HUES64 (cell line): ENCODE data around the gene OR13J1.

Experiments used
- H3K27ac ChIP-seq: 2 replicates; pipeline ENCODE4 v1.7.0; 2013; ENCODE audit warnings: low read depth, low read length, inconsistent platforms
- H3K27me3 ChIP-seq: 2 replicates; pipeline ENCODE4 v1.6.1; 2013; ENCODE audit warnings: mild to moderate bottlenecking, low read length; ENCODE audit not compliant: insufficient read depth
- H3K36me3 ChIP-seq: 2 replicates; pipeline ENCODE4 v1.6.1; 2013; ENCODE audit warnings: mild to moderate bottlenecking, low read length; ENCODE audit not compliant: insufficient read depth
- H3K4me1 ChIP-seq: 2 replicates; pipeline ENCODE4 v1.6.1; 2013; ENCODE audit warnings: mild to moderate bottlenecking, low read length, moderate library complexity; ENCODE audit not compliant: insufficient read depth
- H3K4me3 ChIP-seq: 2 replicates; pipeline ENCODE4 v1.5.1; 2013; ENCODE audit warnings: mild to moderate bottlenecking, low read length, moderate library complexity
- H3K9ac ChIP-seq: 2 replicates; pipeline ENCODE4 v1.6.1; 2013; ENCODE audit warnings: mild to moderate bottlenecking, low read depth, low read length
- H3K9me3 ChIP-seq: 2 replicates; pipeline ENCODE4 v1.6.1; 2013; ENCODE audit warnings: low read depth, low read length; ENCODE audit not compliant: insufficient read depth
- WGBS: fragments of 150-250, 120-280 bp; methylation state at CpG from one replicate; pipeline ENCODE4 v1.1.7; 2013; ENCODE audit warnings: missing lambda C conversion rate; 5-methylcytosine and 5-hydroxymethylcytosine counted together

The OR13J1 gene

GRCh38 chr9:35828716-35829083, 41.5 kb downstream of the OR13J1 start, which contains the start of gene FAM221B:
Gene FAM221B, minus strand, starts transcription at chr9:35828732. Its CDS starts 2,571 bp downstream, at chr9:35826161.
- Histone ChIP-seq H3K4me3 (peak within 1 kb of the TSS; percentile 70), H3K27ac (no peak within 1 kb of the TSS; the same call in 1 of the 2 replicates), H3K27me3 (no peaks in the 10 kb centered on the region), H3K36me3 (no peaks in the 10 kb centered on the region), H3K9me3 (no peaks in the 10 kb centered on the region), H3K4me1 (peaks cover 2% of the 10 kb centered on the region; the same call in 1 of the 2 replicates), H3K9ac (peak within 1 kb of the TSS; percentile 43)
- 5% methylated on average over 21 of the region's 21 CpGs for WGBS

DNA sequence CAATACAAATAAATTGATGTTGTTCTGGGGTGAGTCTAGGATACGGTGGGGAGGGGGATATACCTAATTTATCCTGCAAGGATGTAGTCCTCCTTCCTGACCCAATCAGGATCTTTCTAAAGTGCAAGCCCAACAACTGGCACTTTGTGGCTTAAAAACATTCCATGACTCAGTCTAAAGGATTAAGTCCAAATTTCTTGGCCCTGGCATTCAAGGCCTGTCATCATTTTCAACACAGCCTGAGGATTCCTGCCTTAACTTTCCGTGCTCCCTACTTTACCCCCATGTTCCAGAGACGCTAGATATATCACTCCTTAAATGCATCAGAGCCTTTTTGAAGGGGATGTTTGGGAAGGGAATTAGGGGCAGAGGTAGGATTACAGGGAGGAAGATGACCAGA, 42.7 kb downstream of the OR13J1 start:
- H3K4me3 ChIP-seq, result no peak overlapping the region
- no peak overlapping the region for H3K9ac ChIP-seq
- WGBS, result 97% methylated on average over 2 of the region's 3 CpGs
- H3K27ac ChIP-seq, result no peak overlapping the region
- no peaks in the 10 kb centered on the region for H3K36me3 ChIP-seq
- H3K9me3 ChIP-seq, result no peaks in the 10 kb centered on the region
- H3K4me1 ChIP-seq, result peaks cover 11% of the 10 kb centered on the region
- no peaks in the 10 kb centered on the region for H3K27me3 ChIP-seq

- Histone ChIP-seq H3K9ac (no peak overlapping the region), H3K27ac (no peak overlapping the region), H3K9me3 (no peaks in the 10 kb centered on the region), H3K4me1 (peaks cover 11% of the 10 kb centered on the region), H3K27me3 (no peaks in the 10 kb centered on the region), H3K4me3 (no peak overlapping the region), H3K36me3 (no peaks in the 10 kb centered on the region)
- WGBS, result 60% methylated on average over 4 of the region's 4 CpGs
Observed at GRCh38 chr9:35826071-35826701, 44.0 kb downstream of the OR13J1 start.

GRCh38 chr9:35822926-35823325, 47.3 kb downstream of the OR13J1 start:
- H3K36me3 ChIP-seq, result no peaks in the 10 kb centered on the region
- H3K4me3 ChIP-seq, result no peak overlapping the region
- no peak overlapping the region for H3K27ac ChIP-seq
- H3K9ac ChIP-seq, result no peak overlapping the region
- no peaks in the 10 kb centered on the region for H3K27me3 ChIP-seq
- H3K9me3 ChIP-seq, result no peaks in the 10 kb centered on the region
- peaks cover 9% of the 10 kb centered on the region for H3K4me1 ChIP-seq

GRCh38 chr9:35820076-35820475, 50.1 kb downstream of the OR13J1 start:
- Histone ChIP-seq H3K9ac (no peak overlapping the region), H3K27ac (no peak overlapping the region)

More at GRCh38 chr9:35820076-35820475, 50.1 kb downstream of the OR13J1 start:
- no peaks in the 10 kb centered on the region for H3K9me3 ChIP-seq
- peaks cover 11% of the 10 kb centered on the region for H3K4me1 ChIP-seq
- H3K36me3 ChIP-seq, result no peaks in the 10 kb centered on the region
- H3K27me3 ChIP-seq, result no peaks in the 10 kb centered on the region
- H3K4me3 ChIP-seq, result no peak overlapping the region
